ENCODE data around the gene GEMIN4. TPM values are rescaled to one million over a fixed set of nuclear protein-coding genes. Genes with fewer than 3 reads are reported as not detected.
A peak's percentile ranks its signal among the peaks of the same experiment; 100 is the strongest.

The GEMIN4 gene
- total RNA-seq = 7.8 TPM

DNA sequence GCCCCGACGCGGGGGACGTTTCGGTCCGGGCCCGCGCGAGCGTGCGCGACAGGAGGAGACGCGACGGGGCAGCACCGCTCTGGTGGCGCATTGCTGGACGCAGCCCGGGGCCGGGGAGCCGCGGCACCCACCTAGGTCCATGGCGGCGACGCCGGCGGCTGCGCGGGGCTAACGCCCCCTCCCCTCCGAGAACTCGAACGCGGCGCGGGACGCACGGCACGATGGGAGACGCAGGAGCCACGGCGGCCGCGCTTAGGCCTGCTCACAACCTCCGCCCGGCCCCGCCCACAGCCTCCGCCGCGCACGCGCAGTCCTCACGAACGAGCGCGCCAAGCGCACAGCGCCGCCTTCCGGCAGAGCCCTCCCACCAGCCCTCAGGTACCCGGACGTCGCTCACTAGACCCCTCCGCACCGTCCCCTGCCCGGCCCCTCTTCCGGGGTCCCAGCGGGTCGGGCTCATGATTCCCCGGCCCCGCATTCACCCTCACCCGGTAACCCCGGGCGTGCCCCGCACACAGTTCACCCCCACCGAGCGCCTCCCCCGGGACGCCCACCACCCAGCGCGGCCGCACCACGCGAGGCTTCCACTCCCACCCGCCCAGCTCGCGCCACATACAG is at the start of gene GEMIN4:
Gene GEMIN4, minus strand, starts transcription at position 263 of the 618 bp plus-strand sequence. Its CDS starts 122 bp downstream, at position 141.
- Histone ChIP-seq H3K9ac (ENCODE audit: low read depth in 1 of 3, low read length in 3 of 3) (peak within 1 kb of the TSS; percentile 81 to 88 (median 83)), H3K9me3 (ENCODE audit: control insufficient read depth in 3 of 3, low read length in 3 of 3) (no peaks in the 10 kb centered on the region), H3K27me3 (ENCODE audit: control insufficient read depth in 3 of 3, insufficient read depth in 3 of 3, low read length in 3 of 3) (no peaks in the 10 kb centered on the region), H3K36me3 (ENCODE audit: control insufficient read depth in 3 of 3, insufficient read depth in 3 of 3, low read length in 3 of 3) (peaks cover 15 to 17% (median 16%) of the 10 kb centered on the region in 3 donors), H3K27ac (ENCODE audit: low read depth, low read length) (peak within 1 kb of the TSS; percentile 64), H3K4me3 (ENCODE audit: low read length in 3 of 3) (peak within 1 kb of the TSS; percentile 73 to 86 (median 86)), H3K4me1 (ENCODE audit: control insufficient read depth in 3 of 3, insufficient read depth in 3 of 3, low read length in 3 of 3) (peaks cover 20 to 30% (median 23%) of the 10 kb centered on the region in 3 donors)

DNA sequence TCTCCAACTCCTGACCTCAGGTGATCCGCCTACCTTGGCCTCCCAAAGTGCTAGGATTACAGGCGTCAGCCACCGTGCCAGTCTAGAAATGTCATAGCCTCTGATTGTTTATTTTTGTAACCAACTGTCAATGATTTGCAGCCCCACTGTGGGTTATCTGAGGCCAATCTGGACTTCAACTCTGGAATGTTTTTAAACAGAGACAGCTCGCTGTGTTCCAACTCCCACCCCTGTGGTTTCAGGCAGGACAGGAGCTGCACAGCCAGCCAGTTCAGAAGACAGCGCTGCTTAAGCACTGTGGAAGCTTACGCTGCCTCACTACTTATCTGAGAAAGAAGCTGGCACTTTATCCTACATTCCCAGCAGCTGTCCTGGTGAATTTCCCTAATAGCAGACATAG is 49.6 kb upstream of the GEMIN4 start:
- Histone ChIP-seq H3K27ac (ENCODE audit: low read depth, low read length) (no peak overlapping the region), H3K9me3 (ENCODE audit: control insufficient read depth in 3 of 3, low read length in 3 of 3) (no peaks in the 10 kb centered on the region), H3K4me3 (ENCODE audit: low read length in 3 of 3) (no peak overlapping the region), H3K36me3 (ENCODE audit: control insufficient read depth in 3 of 3, insufficient read depth in 3 of 3, low read length in 3 of 3) (peaks cover 0 to 12% (median 6%) of the 10 kb centered on the region in 3 donors), H3K27me3 (ENCODE audit: control insufficient read depth in 3 of 3, insufficient read depth in 3 of 3, low read length in 3 of 3) (no peaks in the 10 kb centered on the region), H3K4me1 (ENCODE audit: control insufficient read depth in 3 of 3, insufficient read depth in 3 of 3, low read length in 3 of 3) (peaks cover 25 to 45% (median 25%) of the 10 kb centered on the region in 3 donors), H3K9ac (ENCODE audit: low read depth in 1 of 3, low read length in 3 of 3) (peak overlapping the region in 1 of 3 donors; percentile 34)

DNA sequence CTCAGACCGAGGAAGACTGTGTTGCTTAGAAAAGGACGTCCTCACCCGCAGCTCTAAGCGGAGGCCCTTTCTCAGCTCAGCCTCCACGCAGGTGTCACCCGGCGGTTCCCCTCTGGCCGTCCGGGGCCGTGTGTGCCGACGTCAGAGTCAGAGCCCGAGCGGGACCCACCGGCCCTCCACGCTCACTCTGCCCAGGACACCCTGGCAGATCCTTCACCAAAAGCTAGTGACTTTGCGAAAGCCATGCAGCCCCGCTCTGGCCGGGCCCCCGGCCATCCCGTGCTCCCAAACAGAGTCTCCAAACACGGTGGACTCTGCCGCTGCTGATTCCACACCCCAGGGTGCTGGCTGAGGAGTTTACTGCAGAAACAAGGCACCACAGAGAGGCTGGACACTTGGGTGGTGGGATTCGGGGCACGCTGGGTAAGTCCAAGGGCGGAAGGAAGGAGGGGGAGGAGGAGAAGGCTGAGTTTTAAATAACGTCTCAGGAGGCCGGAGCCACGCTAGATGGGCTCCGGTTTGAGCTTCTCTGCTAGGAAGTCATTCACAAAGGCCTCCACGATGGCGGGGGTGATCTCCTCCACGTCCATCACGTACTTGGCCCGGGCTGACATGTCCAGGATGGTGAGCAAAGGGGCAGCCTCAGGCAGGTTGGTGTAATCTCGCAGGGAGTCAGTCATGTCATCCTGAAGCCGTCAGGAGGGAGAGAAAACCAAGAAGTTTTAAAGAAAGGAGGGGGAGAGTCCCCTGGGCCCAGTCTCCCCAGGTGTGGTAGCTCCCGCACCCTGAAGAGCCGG is 48.6 kb upstream of the GEMIN4 start:
- no peaks in the 10 kb centered on the region for H3K9me3 ChIP-seq (ENCODE audit: control insufficient read depth in 3 of 3, low read length in 3 of 3)
- no peak overlapping the region for H3K27ac ChIP-seq (ENCODE audit: low read depth, low read length)
- no peak overlapping the region for H3K9ac ChIP-seq (ENCODE audit: low read depth in 1 of 3, low read length in 3 of 3)
- no peaks in the 10 kb centered on the region for H3K27me3 ChIP-seq (ENCODE audit: control insufficient read depth in 3 of 3, insufficient read depth in 3 of 3, low read length in 3 of 3)
- H3K36me3 ChIP-seq (ENCODE audit: control insufficient read depth in 3 of 3, insufficient read depth in 3 of 3, low read length in 3 of 3) = peaks cover 0 to 13% (median 6%) of the 10 kb centered on the region in 3 donors
- peaks cover 26 to 47% (median 28%) of the 10 kb centered on the region in 3 donors for H3K4me1 ChIP-seq (ENCODE audit: control insufficient read depth in 3 of 3, insufficient read depth in 3 of 3, low read length in 3 of 3)
- no peak overlapping the region for H3K4me3 ChIP-seq (ENCODE audit: low read length in 3 of 3)

- Histone ChIP-seq H3K36me3 (ENCODE audit: control insufficient read depth in 3 of 3, insufficient read depth in 3 of 3, low read length in 3 of 3) (peaks cover 0 to 13% (median 6%) of the 10 kb centered on the region in 3 donors), H3K4me1 (ENCODE audit: control insufficient read depth in 3 of 3, insufficient read depth in 3 of 3, low read length in 3 of 3) (peaks cover 38 to 58% (median 42%) of the 10 kb centered on the region in 3 donors), H3K27me3 (ENCODE audit: control insufficient read depth in 3 of 3, insufficient read depth in 3 of 3, low read length in 3 of 3) (no peaks in the 10 kb centered on the region), H3K4me3 (ENCODE audit: low read length in 3 of 3) (no peak overlapping the region), H3K27ac (ENCODE audit: low read depth, low read length) (no peak overlapping the region), H3K9ac (ENCODE audit: low read depth in 1 of 3, low read length in 3 of 3) (peak overlapping the region in 2 of 3 donors; percentile 54 to 74), H3K9me3 (ENCODE audit: control insufficient read depth in 3 of 3, low read length in 3 of 3) (no peaks in the 10 kb centered on the region)
These were observed 47.2 kb upstream of the GEMIN4 start for GRCh38 chr17:799261-799660.

- Histone ChIP-seq H3K4me1 (ENCODE audit: control insufficient read depth in 3 of 3, insufficient read depth in 3 of 3, low read length in 3 of 3) (peaks cover 38 to 50% (median 39%) of the 10 kb centered on the region in 3 donors), H3K4me3 (ENCODE audit: low read length in 3 of 3) (no peak overlapping the region), H3K36me3 (ENCODE audit: control insufficient read depth in 3 of 3, insufficient read depth in 3 of 3, low read length in 3 of 3) (peaks cover 0 to 10% (median 4%) of the 10 kb centered on the region in 3 donors), H3K9ac (ENCODE audit: low read depth in 1 of 3, low read length in 3 of 3) (no peak overlapping the region), H3K9me3 (ENCODE audit: control insufficient read depth in 3 of 3, low read length in 3 of 3) (no peaks in the 10 kb centered on the region), H3K27me3 (ENCODE audit: control insufficient read depth in 3 of 3, insufficient read depth in 3 of 3, low read length in 3 of 3) (no peaks in the 10 kb centered on the region), H3K27ac (ENCODE audit: low read depth, low read length) (no peak overlapping the region)
These were observed 46.2 kb upstream of the GEMIN4 start for GRCh38 chr17:798246-798645.

DNA sequence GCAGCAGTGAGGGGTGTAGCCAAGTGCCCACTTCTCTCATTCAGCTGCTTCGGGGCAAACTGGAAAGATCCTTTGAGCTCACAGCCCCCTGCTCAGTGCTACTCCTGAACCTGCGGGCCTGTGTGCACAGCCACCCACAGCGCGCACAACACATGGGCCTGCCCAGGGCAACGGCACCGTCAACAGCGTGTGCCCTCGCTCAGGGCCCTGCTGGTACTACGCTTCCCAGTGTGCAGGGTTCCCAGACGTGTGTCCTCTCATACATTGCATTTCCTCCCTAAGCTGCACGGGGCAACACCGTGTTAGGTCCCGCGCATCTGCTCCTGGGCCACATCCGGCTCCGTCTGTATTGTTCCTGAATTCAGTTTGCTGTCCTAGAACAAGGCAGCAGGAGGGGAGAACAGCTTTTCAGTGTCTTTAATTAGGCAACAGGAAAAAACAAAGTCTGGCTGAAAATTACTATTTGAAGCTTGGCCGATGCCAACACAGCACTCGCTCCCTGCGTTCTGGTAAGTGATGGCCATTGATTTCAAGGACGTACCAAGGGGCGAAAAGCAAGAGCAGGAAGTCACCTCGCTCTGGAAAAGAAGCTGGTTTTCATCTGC is 45.3 kb upstream of the GEMIN4 start:
- Histone ChIP-seq H3K4me1 (ENCODE audit: control insufficient read depth in 3 of 3, insufficient read depth in 3 of 3, low read length in 3 of 3) (peaks cover 32 to 43% (median 34%) of the 10 kb centered on the region in 3 donors), H3K4me3 (ENCODE audit: low read length in 3 of 3) (no peak overlapping the region), H3K36me3 (ENCODE audit: control insufficient read depth in 3 of 3, insufficient read depth in 3 of 3, low read length in 3 of 3) (peaks cover 4 to 13% (median 5%) of the 10 kb centered on the region in 3 donors), H3K27me3 (ENCODE audit: control insufficient read depth in 3 of 3, insufficient read depth in 3 of 3, low read length in 3 of 3) (no peaks in the 10 kb centered on the region), H3K27ac (ENCODE audit: low read depth, low read length) (no peak overlapping the region), H3K9me3 (ENCODE audit: control insufficient read depth in 3 of 3, low read length in 3 of 3) (no peaks in the 10 kb centered on the region), H3K9ac (ENCODE audit: low read depth in 1 of 3, low read length in 3 of 3) (no peak overlapping the region)

- Histone ChIP-seq H3K27me3 (ENCODE audit: control insufficient read depth in 3 of 3, insufficient read depth in 3 of 3, low read length in 3 of 3) (no peaks in the 10 kb centered on the region), H3K9ac (ENCODE audit: low read depth in 1 of 3, low read length in 3 of 3) (no peak overlapping the region), H3K4me3 (ENCODE audit: low read length in 3 of 3) (no peak overlapping the region), H3K9me3 (ENCODE audit: control insufficient read depth in 3 of 3, low read length in 3 of 3) (no peaks in the 10 kb centered on the region), H3K27ac (ENCODE audit: low read depth, low read length) (no peak overlapping the region), H3K36me3 (ENCODE audit: control insufficient read depth in 3 of 3, insufficient read depth in 3 of 3, low read length in 3 of 3) (peaks cover 12 to 21% (median 12%) of the 10 kb centered on the region in 3 donors), H3K4me1 (ENCODE audit: control insufficient read depth in 3 of 3, insufficient read depth in 3 of 3, low read length in 3 of 3) (peaks cover 25 to 37% (median 27%) of the 10 kb centered on the region in 3 donors)
These were observed 44.5 kb upstream of the GEMIN4 start for GRCh38 chr17:796609-797008.

- peaks cover 20 to 22% (median 20%) of the 10 kb centered on the region in 3 donors for H3K36me3 ChIP-seq (ENCODE audit: control insufficient read depth in 3 of 3, insufficient read depth in 3 of 3, low read length in 3 of 3)
- H3K4me3 ChIP-seq (ENCODE audit: low read length in 3 of 3) = no peak overlapping the region
- no peaks in the 10 kb centered on the region for H3K27me3 ChIP-seq (ENCODE audit: control insufficient read depth in 3 of 3, insufficient read depth in 3 of 3, low read length in 3 of 3)
- peaks cover 24 to 31% (median 26%) of the 10 kb centered on the region in 3 donors for H3K4me1 ChIP-seq (ENCODE audit: control insufficient read depth in 3 of 3, insufficient read depth in 3 of 3, low read length in 3 of 3)
- H3K27ac ChIP-seq (ENCODE audit: low read depth, low read length) = no peak overlapping the region
- no peaks in the 10 kb centered on the region for H3K9me3 ChIP-seq (ENCODE audit: control insufficient read depth in 3 of 3, low read length in 3 of 3)
- H3K9ac ChIP-seq (ENCODE audit: low read depth in 1 of 3, low read length in 3 of 3) = peak overlapping the region in 2 of 3 donors; percentile 74 to 80
These were observed 43.7 kb upstream of the GEMIN4 start for GRCh38 chr17:795721-796120.

DNA sequence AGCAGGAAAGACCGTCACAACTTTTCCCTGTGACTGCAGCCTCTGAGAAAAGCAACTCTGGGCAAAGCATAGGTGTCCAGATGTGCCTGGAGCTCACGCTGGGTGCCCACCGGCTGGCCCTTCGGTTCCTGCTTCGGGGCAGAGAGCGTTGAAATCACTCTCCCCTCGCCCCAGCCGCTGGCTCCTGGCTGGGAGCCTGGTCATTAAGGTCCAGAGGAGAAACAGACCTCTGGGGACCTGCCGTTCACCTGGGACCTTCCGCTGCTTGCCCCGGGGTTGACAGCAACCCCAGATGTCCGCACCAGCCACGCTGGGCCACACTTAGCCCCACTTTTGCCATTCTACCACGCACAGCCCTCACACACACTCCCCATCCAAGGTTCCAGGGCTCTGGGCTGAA is 43.2 kb upstream of the GEMIN4 start:
- Histone ChIP-seq H3K27me3 (ENCODE audit: control insufficient read depth in 3 of 3, insufficient read depth in 3 of 3, low read length in 3 of 3) (no peaks in the 10 kb centered on the region), H3K36me3 (ENCODE audit: control insufficient read depth in 3 of 3, insufficient read depth in 3 of 3, low read length in 3 of 3) (peaks cover 20 to 23% (median 21%) of the 10 kb centered on the region in 3 donors), H3K9me3 (ENCODE audit: control insufficient read depth in 3 of 3, low read length in 3 of 3) (no peaks in the 10 kb centered on the region), H3K9ac (ENCODE audit: low read depth in 1 of 3, low read length in 3 of 3) (peak overlapping the region; percentile 68 to 80 (median 74)), H3K4me3 (ENCODE audit: low read length in 3 of 3) (peak overlapping the region; percentile 62 to 78 (median 63)), H3K27ac (ENCODE audit: low read depth, low read length) (peak overlapping the region; percentile 16), H3K4me1 (ENCODE audit: control insufficient read depth in 3 of 3, insufficient read depth in 3 of 3, low read length in 3 of 3) (peaks cover 24 to 28% (median 26%) of the 10 kb centered on the region in 3 donors)

Measured in skeletal muscle tissue (tissue), 4 donors.